IPS-18a (cell line): ENCODE measurements around the gene MFAP1.
"Not testable (repeated sequence)": the region's sequence is repeated elsewhere in the genome, so short reads cannot be mapped to it uniquely, and the experiment has no call there.

Experiments
- H3K27ac ChIP-seq: one replicate; pipeline ENCODE4 v1.5.1; 2013; ENCODE audit warnings: low read length
- H3K27me3 ChIP-seq: one replicate; pipeline ENCODE4 v1.6.1; 2013; ENCODE audit warnings: mild to moderate bottlenecking, low read length; ENCODE audit not compliant: control insufficient read depth, insufficient read depth
- H3K36me3 ChIP-seq: one replicate; pipeline ENCODE4 v1.6.1; 2013; ENCODE audit warnings: low read depth, low read length; ENCODE audit not compliant: control insufficient read depth
- H3K4me1 ChIP-seq: one replicate; pipeline ENCODE4 v1.6.1; 2013; ENCODE audit warnings: low read depth, low read length; ENCODE audit not compliant: control insufficient read depth
- H3K4me3 ChIP-seq: one replicate; pipeline ENCODE4 v1.5.1; 2013; ENCODE audit warnings: low read length
- H3K9ac ChIP-seq: one replicate; pipeline ENCODE4 v1.6.1; 2013; ENCODE audit warnings: mild to moderate bottlenecking, low read length, moderate library complexity
- H3K9me3 ChIP-seq: one replicate; pipeline ENCODE4 v1.6.1; 2013; ENCODE audit warnings: low read depth, low read length; ENCODE audit not compliant: control insufficient read depth

MFAP1 gene

GRCh38 chr15:43832485-43832884 lies 8.0 kb upstream of the MFAP1 start:
- H3K27ac ChIP-seq, H3K9me3 ChIP-seq, H3K4me1 ChIP-seq, H3K9ac ChIP-seq, H3K4me3 ChIP-seq, H3K27me3 ChIP-seq: not testable (repeated sequence)
- peaks cover 21% of the 10 kb centered on the region for H3K36me3 ChIP-seq

- not testable (repeated sequence) for H3K4me3 ChIP-seq, H3K9me3 ChIP-seq, H3K27me3 ChIP-seq, H3K4me1 ChIP-seq, H3K9ac ChIP-seq, H3K27ac ChIP-seq
- peaks cover 16% of the 10 kb centered on the region for H3K36me3 ChIP-seq
Observed at GRCh38 chr15:43831519-43832052, 7.1 kb upstream of the MFAP1 start.

- H3K4me1 ChIP-seq, H3K27ac ChIP-seq, H3K36me3 ChIP-seq, H3K4me3 ChIP-seq, H3K9me3 ChIP-seq, H3K9ac ChIP-seq, H3K27me3 ChIP-seq: not testable (repeated sequence)
Observed at GRCh38 chr15:43830691-43831275, 6.3 kb upstream of the MFAP1 start.

GRCh38 chr15:43829951-43830540 lies 5.6 kb upstream of the MFAP1 start:
- H3K27ac ChIP-seq, H3K4me1 ChIP-seq, H3K9me3 ChIP-seq, H3K36me3 ChIP-seq, H3K9ac ChIP-seq, H3K4me3 ChIP-seq: not testable (repeated sequence)
- H3K27me3 ChIP-seq, result peaks cover 11% of the 10 kb centered on the region

GRCh38 chr15:43828061-43828657 lies 3.7 kb upstream of the MFAP1 start:
- no peak overlapping the region for H3K27ac ChIP-seq
- H3K4me3 ChIP-seq, result peak overlapping the region; percentile 66
- peak overlapping the region; percentile 76 for H3K9ac ChIP-seq
- no peaks in the 10 kb centered on the region for H3K36me3 ChIP-seq
- H3K4me1 ChIP-seq, result peaks cover 3% of the 10 kb centered on the region
- H3K27me3 ChIP-seq, result peaks cover 14% of the 10 kb centered on the region
- no peaks in the 10 kb centered on the region for H3K9me3 ChIP-seq

- H3K9me3 ChIP-seq, result no peaks in the 10 kb centered on the region
- H3K36me3 ChIP-seq, result no peaks in the 10 kb centered on the region
- peaks cover 14% of the 10 kb centered on the region for H3K27me3 ChIP-seq
- no peak within 1 kb of the TSS for H3K27ac ChIP-seq
- peak within 1 kb of the TSS; percentile 66 for H3K4me3 ChIP-seq
- H3K9ac ChIP-seq, result peak within 1 kb of the TSS; percentile 76
- peaks cover 3% of the 10 kb centered on the region for H3K4me1 ChIP-seq
Observed at GRCh38 chr15:43826508-43827341, 2.2 kb upstream of the MFAP1 start, which contains the start of gene WDR76. Gene WDR76 (plus strand): TSS chr15:43827002. CDS start chr15:43827033, 31 bp downstream.

GRCh38 chr15:43826029-43826507 lies 1.6 kb upstream of the MFAP1 start:
- H3K9ac ChIP-seq, result no peak overlapping the region
- H3K27ac ChIP-seq, result no peak overlapping the region
- peaks cover 3% of the 10 kb centered on the region for H3K4me1 ChIP-seq
- H3K4me3 ChIP-seq, result no peak overlapping the region
- H3K36me3 ChIP-seq, result no peaks in the 10 kb centered on the region
- no peaks in the 10 kb centered on the region for H3K9me3 ChIP-seq
- peaks cover 14% of the 10 kb centered on the region for H3K27me3 ChIP-seq

- H3K9me3 ChIP-seq, H3K4me3 ChIP-seq, H3K36me3 ChIP-seq, H3K9ac ChIP-seq, H3K27ac ChIP-seq, H3K4me1 ChIP-seq: not testable (repeated sequence)
- peaks cover 14% of the 10 kb centered on the region for H3K27me3 ChIP-seq
Observed at GRCh38 chr15:43825305-43825704, 815 bp upstream of the MFAP1 start.

- Histone ChIP-seq H3K9ac (no peak overlapping the region), H3K4me3 (no peak overlapping the region), H3K36me3 (peaks cover 12% of the 10 kb centered on the region), H3K9me3 (no peaks in the 10 kb centered on the region), H3K27me3 (peaks cover 14% of the 10 kb centered on the region), H3K27ac (no peak overlapping the region), H3K4me1 (peaks cover 3% of the 10 kb centered on the region)
Observed at GRCh38 chr15:43821505-43821904, 3.0 kb downstream of the MFAP1 start.

- H3K36me3 ChIP-seq, result peaks cover 60% of the 10 kb centered on the region
- H3K9me3 ChIP-seq, H3K27ac ChIP-seq, H3K4me3 ChIP-seq, H3K4me1 ChIP-seq, H3K9ac ChIP-seq, H3K27me3 ChIP-seq: not testable (repeated sequence)
Observed at GRCh38 chr15:43815064-43815463, 9.4 kb downstream of the MFAP1 start.

- H3K36me3 ChIP-seq, result peaks cover 82% of the 10 kb centered on the region
- H3K9me3 ChIP-seq, result no peaks in the 10 kb centered on the region
- no peak overlapping the region for H3K27ac ChIP-seq
- H3K4me1 ChIP-seq, result no peaks in the 10 kb centered on the region
- H3K4me3 ChIP-seq, result no peak overlapping the region
- no peaks in the 10 kb centered on the region for H3K27me3 ChIP-seq
- no peak overlapping the region for H3K9ac ChIP-seq
Observed at GRCh38 chr15:43808960-43809678, 15.4 kb downstream of the MFAP1 start.
